Activated CD8-positive, alpha-beta memory T cell treated with anti-CD3 and anti-CD28 coated beads for 48 hours (primary cell): ENCODE measurements around the gene ODF4.
"Not testable (repeated sequence)": the region's sequence is repeated elsewhere in the genome, so short reads cannot be mapped to it uniquely, and the experiment has no call there.

Source experiments
- DNase-seq, 3 experiments: peaks; one replicate each; pipeline ENCODE4 v3.0.0-alpha.2; 2020; ENCODE audit warnings: low read depth in 2 of 3, low spot score in 2 of 3

Gene ODF4

GRCh38 chr17:8393470-8394231, 54.0 kb downstream of the ODF4 start:
- DNase-seq, result no peak

- not testable (repeated sequence) for DNase-seq
These were observed 54.9 kb downstream of the ODF4 start for GRCh38 chr17:8394497-8394896.
